D721Med (cell line): ENCODE results near the gene ZNF799.
"Not testable (repeated sequence)": the region's sequence is repeated elsewhere in the genome, so short reads cannot be mapped to it uniquely, and the experiment has no call there.

Source experiments
- DNase-seq: peaks from one replicate; pipeline ENCODE4 v3.0.0; 2011; ENCODE audit warnings: low spot score; ENCODE audit not compliant: insufficient read length
- FAIRE-seq: peaks from 2 replicates; lab custom pipeline; 2011; peaks lifted over from hg19 to GRCh38; lab: Jason Lieb, UNC
- CTCF ChIP-seq: IDR thresholded peaks from 2 replicates; pipeline ENCODE4 v1.5.1; 2012; ENCODE audit warnings: mild to moderate bottlenecking, control low read depth; ENCODE audit not compliant: insufficient read depth; ENCODE audit errors: missing control alignments

Gene ZNF799

GRCh38 chr19:12425236-12425887, 24.3 kb upstream of the ZNF799 start:
- TF ChIP-seq CTCF, result no peak
- DNase-seq (no peak), FAIRE-seq (no peak)

GRCh38 chr19:12417273-12417672, 16.2 kb upstream of the ZNF799 start:
- FAIRE-seq, DNase-seq: not testable (repeated sequence)

GRCh38 chr19:12411893-12412292, 10.8 kb upstream of the ZNF799 start:
- TF ChIP-seq CTCF, result no peak
- DNase-seq (no peak), FAIRE-seq (no peak)

GRCh38 chr19:12399901-12400632, 1.0 kb downstream of the ZNF799 start:
- FAIRE-seq, DNase-seq: not testable (repeated sequence)

GRCh38 chr19:12391148-12391547, 9.9 kb downstream of the ZNF799 start:
- FAIRE-seq, result not testable (repeated sequence)

GRCh38 chr19:12386365-12386764, 14.7 kb downstream of the ZNF799 start:
- not testable (repeated sequence) for FAIRE-seq, DNase-seq

More at GRCh38 chr19:12391148-12391547, 9.9 kb downstream of the ZNF799 start:
- DNase-seq, result not testable (repeated sequence)

GRCh38 chr19:12380444-12380737, 20.7 kb downstream of the ZNF799 start:
- DNase-seq (no peak), FAIRE-seq (no peak)
- TF ChIP-seq CTCF, result no peak

- FAIRE-seq (no peak), DNase-seq (no peak)
- no peak for TF ChIP-seq CTCF
Measured at GRCh38 chr19:12379732-12380443, 21.2 kb downstream of the ZNF799 start.

GRCh38 chr19:12374026-12374425, 27.0 kb downstream of the ZNF799 start:
- no peak for TF ChIP-seq CTCF
- FAIRE-seq (no peak), DNase-seq (no peak)
